Activated CD8-positive, alpha-beta T cell treated with anti-CD3 and anti-CD28 coated beads for 36 hours (primary cell): ENCODE results near the gene CCDC136. TPM values are rescaled to one million over a fixed set of nuclear protein-coding genes. Genes with fewer than 3 reads are reported as not detected.

Experiments
- ATAC-seq: fragments of 200-7000 bp; cut with Tn5 transposase; one replicate; pipeline ENCODE4 v1.10.0; 2021; ENCODE audit warnings: mild to moderate bottlenecking, moderate library complexity
- CTCF ChIA-PET: fragments of 350-600 bp; sonication (Branson Sonifier 250); formaldehyde crosslinking; loops from one replicate; lab custom pipeline; 2021; ENCODE audit warnings: antibody characterized with exemption; lab: Charles Lee
- POLR2A ChIA-PET: fragments of 350-600 bp; sonication (Branson Sonifier 250); formaldehyde crosslinking; loops from one replicate; lab custom pipeline; 2021; ENCODE audit warnings: antibody characterized with exemption; lab: Charles Lee
- DNase-seq: peaks from one replicate; pipeline ENCODE4 v3.0.0-alpha.2; 2020
- H3K27ac Mint-ChIP-seq: one replicate; pipeline ENCODE4 v1.8.0; 2021; ENCODE audit warnings: mild to moderate bottlenecking, mixed read lengths
- H3K27me3 Mint-ChIP-seq: one replicate; pipeline ENCODE4 v1.8.0; 2021; ENCODE audit warnings: mixed read lengths
- H3K36me3 Mint-ChIP-seq: one replicate; pipeline ENCODE4 v1.8.0; 2021; ENCODE audit warnings: low read depth, mixed read lengths
- H3K4me1 Mint-ChIP-seq: one replicate; pipeline ENCODE4 v1.8.0; 2021; ENCODE audit warnings: low read depth, mixed read lengths
- H3K4me3 Mint-ChIP-seq: one replicate; pipeline ENCODE4 v1.8.0; 2021; ENCODE audit warnings: mild to moderate bottlenecking, moderate library complexity, mixed read lengths
- H3K9me3 Mint-ChIP-seq: one replicate; pipeline ENCODE4 v1.8.0; 2021; ENCODE audit warnings: mixed read lengths
- CTCF ChIP-seq: fragments of 200-600 bp; IDR thresholded peaks from one replicate; pipeline ENCODE4 v1.8.0; 2022; ENCODE audit warnings: antibody characterized with exemption, mild to moderate bottlenecking
- intact Hi-C: fragments of 100-400 bp; cut with micrococcal nuclease; formaldehyde crosslinking; loops from one replicate; pipeline ENCODE4 v1.10.0; 2022
- total RNA-seq, 2 experiments: library from RNA; stranded (reverse); gene quantifications; one replicate each; pipeline ENCODE4 v1.2.3, GENCODE V29; 2021

Gene CCDC136
- total RNA-seq, 2 experiments from 2014 or later: 7.6 to 9.6 TPM

- ChIA-PET POLR2A (no interaction called here), CTCF (interaction anchor here (1.2 to 5.1 kb wide), 3 partner anchors 8 to 56 kb away, joined by 3 to 33 read pairs (median 22); no protein-coding TSS in a partner anchor)
- H3K4me1 Mint-ChIP-seq: peaks cover 9% of the 10 kb centered on the region
- H3K36me3 Mint-ChIP-seq: no peaks in the 10 kb centered on the region
- no peaks in the 10 kb centered on the region for H3K27me3 Mint-ChIP-seq
- DNase-seq (no peak), ATAC-seq (no peak)
- intact Hi-C loops: no loop called here
- no peak for TF ChIP-seq CTCF
- H3K4me3 Mint-ChIP-seq: no peak overlapping the region
- no peak overlapping the region for H3K27ac Mint-ChIP-seq
- H3K9me3 Mint-ChIP-seq: no peaks in the 10 kb centered on the region
These were observed 48.8 kb downstream of the CCDC136 start for GRCh38 chr7:128840326-128841170.

GRCh38 chr7:128841171-128841690 lies 49.5 kb downstream of the CCDC136 start:
- H3K4me3 Mint-ChIP-seq: no peak overlapping the region
- no peak for DNase-seq
- no peaks in the 10 kb centered on the region for H3K9me3 Mint-ChIP-seq
- no peaks in the 10 kb centered on the region for H3K27me3 Mint-ChIP-seq
- CTCF ChIA-PET: interaction anchor here (1.2 to 5.1 kb wide), 3 partner anchors 9 to 56 kb away, joined by 3 to 33 read pairs (median 22); no protein-coding TSS in a partner anchor
- ATAC-seq: no peak
- H3K36me3 Mint-ChIP-seq: no peaks in the 10 kb centered on the region
- intact Hi-C loops: no loop called here
- POLR2A ChIA-PET: interaction anchor here (1.3 kb wide), 1 partner anchor 19 kb away, joined by 3 read pairs; no protein-coding TSS in a partner anchor
- H3K27ac Mint-ChIP-seq: no peak overlapping the region
- H3K4me1 Mint-ChIP-seq: peaks cover 9% of the 10 kb centered on the region
- no peak for TF ChIP-seq CTCF

GRCh38 chr7:128841921-128842673 lies 50.3 kb downstream of the CCDC136 start:
- peak; percentile 75 for DNase-seq
- ChIA-PET POLR2A (interaction anchor here (0.6 to 1.3 kb wide), 4 partner anchors 18 to 102 kb away, joined by 3 read pairs; partner anchors contain the start of gene ATP6V1F), CTCF (interaction anchor here (0.6 to 5.1 kb wide), 13 partner anchors 10 to 262 kb away, joined by 3 to 33 read pairs (median 4); partner anchors contain the start of gene ATP6V1F)

More at GRCh38 chr7:128841921-128842673, 50.3 kb downstream of the CCDC136 start:
- no peaks in the 10 kb centered on the region for H3K27me3 Mint-ChIP-seq
- H3K4me3 Mint-ChIP-seq: no peak overlapping the region
- intact Hi-C loops: no loop called here
- peak; percentile 84 for ATAC-seq
- no peaks in the 10 kb centered on the region for H3K9me3 Mint-ChIP-seq
- no peaks in the 10 kb centered on the region for H3K36me3 Mint-ChIP-seq
- peaks cover 9% of the 10 kb centered on the region for H3K4me1 Mint-ChIP-seq
- H3K27ac Mint-ChIP-seq: no peak overlapping the region
- TF ChIP-seq CTCF: peak; percentile 96
